Pancreas (tissue), 10 donors: ENCODE results near the gene TBC1D32. TPM values are rescaled to one million over a fixed set of nuclear protein-coding genes. Genes with fewer than 3 reads are reported as not detected.

Experiments
- ATAC-seq, 4 donors: fragments of 200-7000 bp; cut with Tn5 transposase; one replicate each; pipeline versions ENCODE4 v1.8.0 to v1.9.1; 2020; ENCODE audit warnings: mild to moderate bottlenecking in 4 of 4, moderate library complexity in 4 of 4
- DNase-seq, 6 donors: peaks; one replicate each; pipeline ENCODE4 v3.0.0-alpha.2; 2020
- FAIRE-seq: peaks from 2 replicates; lab custom pipeline; 2012; peaks lifted over from hg19 to GRCh38; lab: Jason Lieb, UNC
- H3K27ac ChIP-seq, 4 donors: fragments of 200-600 bp; sonication (generic); 1 replicate in 3 of 4; 2 replicates in 1 of 4; pipeline versions ENCODE4 v1.5.0 to v1.8.0; 2020
- H3K27me3 ChIP-seq, 4 donors: fragments of 200-600 bp; one replicate each; pipeline ENCODE4 v1.8.0; 2021
- H3K36me3 ChIP-seq, 3 donors: fragments of 200-600 bp; sonication (generic) in 1 of 3; one replicate each; pipeline versions ENCODE4 v1.5.0 to v1.8.0; 2020 to 2021
- H3K4me1 ChIP-seq, 3 donors: fragments of 200-600 bp; one replicate each; pipeline ENCODE4 v1.8.0; 2021
- H3K4me3 ChIP-seq, 4 donors: fragments of 200-600 bp; sonication (generic) in 2 of 4; one replicate each; pipeline versions ENCODE4 v1.5.0 to v1.8.0; 2020 to 2021
- H3K9me3 ChIP-seq, 4 donors: fragments of 200-600 bp; one replicate each; pipeline ENCODE4 v1.8.0; 2021
- CTCF ChIP-seq, 4 donors: fragments of 200-600 bp; sonication (generic) in 3 of 4; IDR thresholded peaks; one replicate each; pipeline versions ENCODE4 v1.5.0 to v1.8.0; 2021; ENCODE audit warnings: antibody characterized with exemption in 4 of 4
- WGBS, 2 donors: extraction: QIAGEN DNeasy Blood & Tissue Kit; methylation state at CpG; one replicate each; pipeline ENCODE4 v1.1.7; 2013; 5-methylcytosine and 5-hydroxymethylcytosine counted together
- intact Hi-C, 3 donors: fragments of 100-400 bp; cut with DNase I; formaldehyde crosslinking; loops; one replicate each; pipeline versions ENCODE4 v1.11.1 to v1.14.2; 2022
- polyA plus RNA-seq, 2 donors: library from polyadenylated mRNA; stranded (reverse); fragments of 200-250 nt; gene quantifications; one replicate each; pipeline ENCODE4 v1.2.3, GENCODE V29; 2013
- total RNA-seq, 6 donors: library from RNA; stranded (reverse); fragmentation: NEBNext Ultra II Directional in 4 of 6; extraction: Animal tissue kit (Norgen Biotek cat#: 25700) in 4 of 6; gene quantifications; one replicate each; pipeline versions ENCODE4 v1.2.1 to v1.2.4, GENCODE V29; 2021 to 2023
- donor health status: healthy with polysubstance abuse.
- donor health status: DM: no; HTN: no; CAD: no; lungs with moderate emphysema.
- donor health status: DM: no; HTN: no; CAD: no.
- donor health status: control.
- donor health status: control.
- donor health status: Bipolar disorder and iron deficiency.
- donor health status: DM: yes; HTN: yes; CAD: no.
- donor health status: DM: no; HTN: no; CAD: no.
- donor health status: DM: no; HTN: no; CAD: no.
- donor health status: DM: yes; HTN: yes; CAD: no.

Gene TBC1D32
- total and polyA plus RNA-seq, 8 donors = 1.1 to 6.3 (median 3.4) TPM

GRCh38 chr6:121157906-121158305 is 176.4 kb downstream of the TBC1D32 start:
- no peaks in the 10 kb centered on the region for H3K9me3 ChIP-seq
- no peak for ATAC-seq
- intact Hi-C loops = no loop called here
- peaks cover 0 to 3% (median 0%) of the 10 kb centered on the region in 3 donors for H3K36me3 ChIP-seq
- no peak for DNase-seq
- FAIRE-seq = no peak
- no peaks in the 10 kb centered on the region for H3K4me1 ChIP-seq
- TF ChIP-seq CTCF (IDR thresholded peaks at IDR 0.05) = no peak
- H3K27ac ChIP-seq = no peak overlapping the region
- WGBS, 2 donors = 92 to 100% methylated on average over 1 of the region's 1 CpG
- no peaks in the 10 kb centered on the region for H3K27me3 ChIP-seq
- no peak overlapping the region for H3K4me3 ChIP-seq

- no peak for ATAC-seq
Observed at GRCh38 chr6:121143476-121143875, 190.8 kb downstream of the TBC1D32 start.

GRCh38 chr6:121142093-121142492 is 192.2 kb downstream of the TBC1D32 start:
- H3K4me1 ChIP-seq = no peaks in the 10 kb centered on the region
- WGBS, 2 donors = 95 to 98% methylated on average over 6 of the region's 6 CpGs
- peaks cover 0 to 3% (median 0%) of the 10 kb centered on the region in 4 donors for H3K9me3 ChIP-seq
- DNase-seq = no peak
- no peak overlapping the region for H3K4me3 ChIP-seq
- intact Hi-C loops = no loop called here
- no peak overlapping the region for H3K27ac ChIP-seq
- H3K36me3 ChIP-seq = no peaks in the 10 kb centered on the region
- no peak for FAIRE-seq
- ATAC-seq = no peak
- H3K27me3 ChIP-seq = no peaks in the 10 kb centered on the region
- no peak for TF ChIP-seq CTCF (IDR thresholded peaks at IDR 0.05)

More at GRCh38 chr6:121143476-121143875, 190.8 kb downstream of the TBC1D32 start:
- no peak for DNase-seq
- intact Hi-C loops = no loop called here
- FAIRE-seq = no peak
- no peaks in the 10 kb centered on the region for H3K27me3 ChIP-seq
- no peaks in the 10 kb centered on the region for H3K4me1 ChIP-seq
- H3K9me3 ChIP-seq = peaks cover 0 to 3% (median 0%) of the 10 kb centered on the region in 4 donors
- H3K36me3 ChIP-seq = no peaks in the 10 kb centered on the region
- H3K4me3 ChIP-seq = no peak overlapping the region
- 90 to 91% methylated on average over 2 of the region's 2 CpGs for WGBS, 2 donors
- TF ChIP-seq CTCF (IDR thresholded peaks at IDR 0.05) = no peak
- no peak overlapping the region for H3K27ac ChIP-seq

GRCh38 chr6:121135425-121135824 is 198.9 kb downstream of the TBC1D32 start:
- DNase-seq (peak in 1 of 6 donors; percentile 17), ATAC-seq (peak; percentile 68 to 93 (median 84)), FAIRE-seq (no peak)
- no peaks in the 10 kb centered on the region for H3K9me3 ChIP-seq
- TF ChIP-seq CTCF (IDR thresholded peaks at IDR 0.05) = no peak
- H3K27ac ChIP-seq = no peak overlapping the region
- H3K4me1 ChIP-seq = peaks cover 0 to 10% (median 0%) of the 10 kb centered on the region in 3 donors
- no peak overlapping the region for H3K4me3 ChIP-seq
- H3K27me3 ChIP-seq = no peaks in the 10 kb centered on the region
- no peaks in the 10 kb centered on the region for H3K36me3 ChIP-seq
- intact Hi-C loops = no loop called here

GRCh38 chr6:121134922-121135321 is 199.4 kb downstream of the TBC1D32 start:
- Histone ChIP-seq H3K4me3 (no peak overlapping the region), H3K4me1 (peaks cover 0 to 10% (median 0%) of the 10 kb centered on the region in 3 donors), H3K27ac (no peak overlapping the region), H3K9me3 (no peaks in the 10 kb centered on the region), H3K27me3 (no peaks in the 10 kb centered on the region), H3K36me3 (no peaks in the 10 kb centered on the region)
- FAIRE-seq (no peak), ATAC-seq (peak in 3 of 4 donors; percentile 30 to 50 (median 35)), DNase-seq (no peak)
- intact Hi-C loops = no loop called here
- TF ChIP-seq CTCF (IDR thresholded peaks at IDR 0.05) = no peak
